T-helper 1 cell treated with Interleukin-12 subunit alpha and Interleukin-12 subunit beta and Interleukin-4 antibody, amounts not matched to agents 30 ng/mL and 1 ng/mL, for 36 hours (primary cell): ENCODE results near the gene QRFPR. TPM values are rescaled to one million over a fixed set of nuclear protein-coding genes. Genes with fewer than 3 reads are reported as not detected.

Source experiments
- total RNA-seq: library from RNA; stranded (reverse); gene quantifications from 2 replicates; pipeline ENCODE4 v1.2.3, GENCODE V29; 2022

The QRFPR gene
- total RNA-seq, 1 donor from 2014 or later, result not detected

Other genes starting within 250 kb of the QRFPR start
- gene TNIP3, start 216.7 kb downstream of the QRFPR start, total RNA-seq, result 3.0 and 3.4 TPM in 2 replicates